ENCODE results near the gene PLIN5.
"Not testable (repeated sequence)": the region's sequence is repeated elsewhere in the genome, so short reads cannot be mapped to it uniquely, and the experiment has no call there.

Gene PLIN5

GRCh38 chr19:4527377-4527776 lies 7.6 kb downstream of the PLIN5 start:
- in situ Hi-C loops (cut with MboI; ENCODE audit: low pct_unique_long_range_greater_than_20kb, low sequenced_read_pairs); DNase-seq: not testable (repeated sequence)

GRCh38 chr19:4525563-4526002 lies 9.4 kb downstream of the PLIN5 start:
- in situ Hi-C loops (cut with MboI; ENCODE audit: low pct_unique_long_range_greater_than_20kb, low sequenced_read_pairs) = no loop called here
- no peak for DNase-seq

GRCh38 chr19:4524808-4525562 lies 10.0 kb downstream of the PLIN5 start:
- peak; percentile 64 for DNase-seq
- in situ Hi-C loops (cut with MboI; ENCODE audit: low pct_unique_long_range_greater_than_20kb, low sequenced_read_pairs) = no loop called here

GRCh38 chr19:4523306-4524110 lies 11.5 kb downstream of the PLIN5 start:
- peak; percentile 24 for DNase-seq
- in situ Hi-C loops (cut with MboI; ENCODE audit: low pct_unique_long_range_greater_than_20kb, low sequenced_read_pairs) = no loop called here

- DNase-seq = no peak
- in situ Hi-C loops (cut with MboI; ENCODE audit: low pct_unique_long_range_greater_than_20kb, low sequenced_read_pairs) = no loop called here
Measured at GRCh38 chr19:4522291-4523002, 12.6 kb downstream of the PLIN5 start.

- DNase-seq = no peak
- in situ Hi-C loops (cut with MboI; ENCODE audit: low pct_unique_long_range_greater_than_20kb, low sequenced_read_pairs) = no loop called here
Measured at GRCh38 chr19:4521888-4522242, 13.2 kb downstream of the PLIN5 start.

- in situ Hi-C loops (cut with MboI; ENCODE audit: low pct_unique_long_range_greater_than_20kb, low sequenced_read_pairs) = no loop called here
Measured at GRCh38 chr19:4521170-4521887, 13.7 kb downstream of the PLIN5 start.

GRCh38 chr19:4519521-4520277 lies 15.3 kb downstream of the PLIN5 start:
- peak; percentile 25 for DNase-seq
- in situ Hi-C loops (cut with MboI; ENCODE audit: low pct_unique_long_range_greater_than_20kb, low sequenced_read_pairs) = no loop called here

More at GRCh38 chr19:4521170-4521887, 13.7 kb downstream of the PLIN5 start:
- DNase-seq = no peak

- in situ Hi-C loops (cut with MboI; ENCODE audit: low pct_unique_long_range_greater_than_20kb, low sequenced_read_pairs) = no loop called here
- no peak for DNase-seq
Measured at GRCh38 chr19:4519172-4519496, 15.9 kb downstream of the PLIN5 start.

GRCh38 chr19:4518345-4519171 lies 16.5 kb downstream of the PLIN5 start, which contains the start of gene PLIN4:
Gene PLIN4 (minus strand): TSS chr19:4518486. CDS start chr19:4518272, 214 bp downstream.
- no peak for DNase-seq
- in situ Hi-C loops (cut with MboI; ENCODE audit: low pct_unique_long_range_greater_than_20kb, low sequenced_read_pairs) = no loop called here

- in situ Hi-C loops (cut with MboI; ENCODE audit: low pct_unique_long_range_greater_than_20kb, low sequenced_read_pairs) = no loop called here
- no peak for DNase-seq
Measured at GRCh38 chr19:4517451-4518057, 17.5 kb downstream of the PLIN5 start.

GRCh38 chr19:4516939-4517300 lies 18.1 kb downstream of the PLIN5 start:
- DNase-seq = no peak
- in situ Hi-C loops (cut with MboI; ENCODE audit: low pct_unique_long_range_greater_than_20kb, low sequenced_read_pairs) = no loop called here

GRCh38 chr19:4516199-4516938 lies 18.7 kb downstream of the PLIN5 start:
- in situ Hi-C loops (cut with MboI; ENCODE audit: low pct_unique_long_range_greater_than_20kb, low sequenced_read_pairs) = no loop called here
- no peak for DNase-seq

GRCh38 chr19:4515732-4516131 lies 19.3 kb downstream of the PLIN5 start:
- DNase-seq = no peak
- in situ Hi-C loops (cut with MboI; ENCODE audit: low pct_unique_long_range_greater_than_20kb, low sequenced_read_pairs) = no loop called here

- no peak for DNase-seq
- in situ Hi-C loops (cut with MboI; ENCODE audit: low pct_unique_long_range_greater_than_20kb, low sequenced_read_pairs) = no loop called here
Measured at GRCh38 chr19:4513248-4513647, 21.8 kb downstream of the PLIN5 start.

- in situ Hi-C loops (cut with MboI; ENCODE audit: low pct_unique_long_range_greater_than_20kb, low sequenced_read_pairs) = no loop called here
- DNase-seq = no peak
Measured at GRCh38 chr19:4512070-4512469, 23.0 kb downstream of the PLIN5 start.
